GM12878 (cell line): ENCODE data around the gene CTRB1. TPM values are rescaled to one million over a fixed set of nuclear protein-coding genes. Genes with fewer than 3 reads are reported as not detected.

Experiments
- ATAC-seq: fragments of 200-7000 bp; cut with Tn5 transposase; 3 replicates; pipeline ENCODE4 v1.9.1; 2020; ENCODE audit warnings: mild to moderate bottlenecking, moderate library complexity
- BruUV-seq: library from RNA; stranded (reverse); fragments of 400-500 nt; replicated peaks from 2 replicates; lab custom pipeline; 2021; lab: Mats Ljungman, UMichigan
- CTCF ChIA-PET: fragments of 300-600 bp; sonication (Branson Sonifier 250); formaldehyde crosslinking; extraction: SDS; loops from one replicate; lab custom pipeline; 2021; ENCODE audit warnings: inconsistent platforms; lab: Yijun Ruan, JAX
- POLR2A ChIA-PET: fragments of 350-600 bp; formaldehyde crosslinking; extraction: SDS; loops from one replicate; lab custom pipeline; 2021; ENCODE audit warnings: inconsistent platforms; lab: Charles Lee
- RAD21 ChIA-PET: fragments of 300-600 bp; sonication (Branson Sonifier 250); formaldehyde crosslinking; loops from one replicate; lab custom pipeline; 2023; ENCODE audit warnings: antibody characterized with exemption; ENCODE audit not compliant: unreplicated experiment; lab: Charles Lee
- SMC1A ChIA-PET: fragments of 300-600 bp; sonication (Branson Sonifier 250); formaldehyde crosslinking; loops from one replicate; lab custom pipeline; 2023; ENCODE audit not compliant: unreplicated experiment, uncharacterized antibody; lab: Charles Lee
- DNase-seq: peaks from one replicate; pipeline ENCODE4 v3.0.0-alpha.2; 2011; ENCODE audit warnings: low read depth, low spot score
- FAIRE-seq: peaks from 3 replicates; lab custom pipeline; 2011; peaks lifted over from hg19 to GRCh38; lab: Jason Lieb, UNC
- H2AFZ ChIP-seq: 2 replicates; pipeline ENCODE4 v1.6.0; 2011; ENCODE audit warnings: low read depth, low read length, control low read depth; ENCODE audit not compliant: control insufficient read depth
- H3K27ac ChIP-seq: 2 replicates; pipeline ENCODE4 v1.5.1; 2011; ENCODE audit warnings: control low read depth; ENCODE audit not compliant: control insufficient read depth, insufficient read depth
- H3K27me3 ChIP-seq, 2 experiments: replicated peaks in 1 of 2; 2 replicates each; pipeline versions ENCODE4 v1.6.0 to v1.6.1; 2011; ENCODE audit warnings: low read length in 1 of 2; ENCODE audit not compliant: control insufficient read depth in 2 of 2, insufficient read depth in 2 of 2
- H3K36me3 ChIP-seq, 2 experiments: 2 replicates each; pipeline ENCODE4 v1.5.1; 2011; ENCODE audit warnings: low read length in 1 of 2; ENCODE audit not compliant: control insufficient read depth in 2 of 2, insufficient read depth in 2 of 2
- H3K4me1 ChIP-seq: 2 replicates; pipeline ENCODE4 v1.6.1; 2011; ENCODE audit warnings: mild to moderate bottlenecking, low read length, moderate library complexity, mixed read lengths; ENCODE audit not compliant: control insufficient read depth, insufficient read depth
- H3K4me2 ChIP-seq: 2 replicates; pipeline ENCODE4 v1.6.0; 2011; ENCODE audit warnings: control low read depth; ENCODE audit not compliant: control insufficient read depth, insufficient read depth
- H3K4me3 ChIP-seq: fragments of 200-600 bp; sonication (generic); 2 replicates; pipeline ENCODE4 v1.5.1; 2016
- H3K79me2 ChIP-seq: 2 replicates; pipeline ENCODE4 v1.6.0; 2011; ENCODE audit warnings: low read length; ENCODE audit not compliant: control insufficient read depth, insufficient read depth
- H3K9ac ChIP-seq: 2 replicates; pipeline ENCODE4 v1.8.0; 2011; ENCODE audit warnings: low read length, control low read depth, mixed read lengths; ENCODE audit not compliant: control insufficient read depth, insufficient read depth
- H3K9me3 ChIP-seq: replicated peaks from 3 replicates; pipeline ENCODE4 v1.5.1; 2011; ENCODE audit warnings: mild to moderate bottlenecking, low read length; ENCODE audit not compliant: control insufficient read depth, insufficient read depth
- H4K20me1 ChIP-seq: 2 replicates; pipeline ENCODE4 v1.6.0; 2011; ENCODE audit not compliant: control insufficient read depth, insufficient read depth
- BACH1 ChIP-seq: fragments of 450-650 bp; IDR thresholded peaks from 2 replicates; pipeline ENCODE4 v1.6.1; 2017; ENCODE audit warnings: mild to moderate bottlenecking, borderline replicate concordance
- CBX3 ChIP-seq: fragments of 200-600 bp; sonication (generic); IDR thresholded peaks from 2 replicates; pipeline ENCODE4 v1.6.1; 2016; ENCODE audit warnings: low read depth, borderline replicate concordance
- CEBPB ChIP-seq, 2 experiments: fragments of 150-350 bp in 1 of 2; IDR thresholded peaks; 2 replicates each; pipeline ENCODE4 v1.6.1; 2012 to 2014; ENCODE audit warnings: low read depth in 2 of 2, low read length in 2 of 2, borderline replicate concordance in 1 of 2, inconsistent platforms in 1 of 2
- CREB1 ChIP-seq: IDR thresholded peaks from 2 replicates; pipeline ENCODE4 v1.6.1; 2012; ENCODE audit warnings: low read depth, mild to moderate bottlenecking, inconsistent platforms
- EZH2 ChIP-seq: IDR thresholded peaks from 2 replicates; pipeline ENCODE4 v1.6.1; 2012; ENCODE audit warnings: low read depth, mild to moderate bottlenecking, control low read depth, inconsistent platforms, low read length, borderline replicate concordance; ENCODE audit not compliant: control insufficient read depth
- IRF4 ChIP-seq: IDR thresholded peaks from 2 replicates; pipeline ENCODE4 v1.6.1; 2011; ENCODE audit warnings: low read depth, low read length
- NR2F1 ChIP-seq: fragments of 450-650 bp; conservative IDR thresholded peaks from 2 replicates; pipeline ENCODE4 v1.6.1; 2017; ENCODE audit warnings: mild to moderate bottlenecking
- RELB ChIP-seq: fragments of 450-650 bp; IDR thresholded peaks from 2 replicates; pipeline ENCODE4 v1.6.1; 2017; ENCODE audit warnings: low read depth, mild to moderate bottlenecking, moderate library complexity
- SMAD5 ChIP-seq: IDR thresholded peaks from 2 replicates; pipeline ENCODE4 v1.6.1; 2016; ENCODE audit warnings: antibody characterized with exemption, low read depth
- ZNF384 ChIP-seq: IDR thresholded peaks from 2 replicates; pipeline ENCODE4 v1.6.1; 2012; ENCODE audit warnings: low read depth, mild to moderate bottlenecking, low read length, improper control_type of control experiment, borderline replicate concordance
- WGBS: methylation state at CpG from one replicate; pipeline ENCODE4 v1.1.6; 2016; ENCODE audit warnings: low lambda C conversion rate; ENCODE audit not compliant: insufficient replicate concordance, insufficient coverage; ENCODE audit errors: missing lambda C conversion rate; 5-methylcytosine and 5-hydroxymethylcytosine counted together
- in situ Hi-C: fragments of 300-500 bp; cut with MboI; formaldehyde crosslinking; loops from 9 replicates; pipeline ENCODE4 v1.14.3; 2018; ENCODE audit warnings: mixed read lengths
- intact Hi-C: fragments of 100-400 bp; cut with micrococcal nuclease; formaldehyde crosslinking; loops from one replicate; pipeline ENCODE4 v1.14.2; 2022; ENCODE audit not compliant: unreplicated experiment
- polyA plus RNA-seq, 11 experiments: library from polyadenylated mRNA; depleted of rRNA in 4 of 11; unstranded in 6 of 11; stranded (reverse) in 5 of 11; fragments of >200 nt; fragmentation: Nextera tagmentation in 4 of 11; fragmentation: Illumina TruSeq in 1 of 11; extraction: Ambion mirVana in 4 of 11; extraction: Trizol in 1 of 11; gene quantifications; 1 replicate in 1 of 11; 2 replicates in 10 of 11; pipeline versions ENCODE4 v1.2.1 to v1.2.3, GENCODE V29; 2011 to 2016; ENCODE audit warnings: inconsistent platforms in 2 of 11, missing spikeins in 2 of 11, low read depth in 1 of 11
- total RNA-seq, 4 experiments: library from RNA; depleted of rRNA in 3 of 4; stranded (reverse); fragments of >200 nt in 3 of 4; fragmentation: Illumina TruSeq in 1 of 4; extraction: Trizol in 1 of 4; gene quantifications; 2 replicates each; pipeline versions ENCODE4 v1.2.1 to v1.2.3, GENCODE V29; 2013 to 2021
- TF ChIP-seq, protein P1 (sequence below): fragments of 450-650 bp; formaldehyde crosslinking; IDR thresholded peaks from 2 replicates; pipeline ENCODE4 v1.4.0; 2022; ENCODE audit warnings: mild to moderate bottlenecking, moderate library complexity
- TF ChIP-seq, protein P2 (sequence below): fragments of 450-650 bp; IDR thresholded peaks from 2 replicates; pipeline ENCODE4 v1.6.1; 2014; ENCODE audit warnings: mild to moderate bottlenecking
- TF ChIP-seq, protein P3 (sequence below): fragments of 450-650 bp; IDR thresholded peaks from 2 replicates; pipeline ENCODE4 v1.6.1; 2016; ENCODE audit warnings: mild to moderate bottlenecking, moderate library complexity, borderline replicate concordance

CTRB1 gene
- total and polyA plus RNA-seq, 10 of the 15 experiments (the other 5 are each of a cell fraction or from before 2014, with no cell fraction given) = 0.28 to 4.4 TPM; not detected in 8

- ATAC-seq (no peak), DNase-seq (no peak), FAIRE-seq (no peak)
- Histone ChIP-seq H3K27me3 (no peaks in the 10 kb centered on the region; a peak in 1 of 4 replicates), H2AFZ (no peak overlapping the region), H3K79me2 (no peaks in the 10 kb centered on the region), H3K9me3 (no peaks in the 10 kb centered on the region), H3K4me1 (peaks cover 6% of the 10 kb centered on the region; the same call in 1 of the 2 replicates), H3K36me3 (no peaks in the 10 kb centered on the region), H3K4me2 (no peak overlapping the region), H3K9ac (no peak overlapping the region), H4K20me1 (peaks cover 10% of the 10 kb centered on the region; the same call in 1 of the 2 replicates), H3K4me3 (no peak overlapping the region), H3K27ac (no peak overlapping the region)
- 72% methylated on average over 12 of the region's 14 CpGs for WGBS
- ChIA-PET SMC1A (no interaction called here), POLR2A (no interaction called here), RAD21 (no interaction called here), CTCF (no interaction called here)
- intact Hi-C loops = no loop called here
- in situ Hi-C loops = no loop called here
- BruUV-seq = no TSS peak
- TF ChIP-seq CBX3 (no peak), BACH1 (no peak), ZNF384 (no peak), SMAD5 (no peak), EZH2 (no peak), NR2F1 (no peak), CEBPB (IDR thresholded peaks at IDR 0.05; ENCODE audit: borderline replicate concordance in 1 of 2, low read depth in 2 of 2, low read length in 2 of 2) (no peak), IRF4 (no peak), CREB1 (no peak), RELB (no peak)
- TF ChIP-seq, protein P1, sequence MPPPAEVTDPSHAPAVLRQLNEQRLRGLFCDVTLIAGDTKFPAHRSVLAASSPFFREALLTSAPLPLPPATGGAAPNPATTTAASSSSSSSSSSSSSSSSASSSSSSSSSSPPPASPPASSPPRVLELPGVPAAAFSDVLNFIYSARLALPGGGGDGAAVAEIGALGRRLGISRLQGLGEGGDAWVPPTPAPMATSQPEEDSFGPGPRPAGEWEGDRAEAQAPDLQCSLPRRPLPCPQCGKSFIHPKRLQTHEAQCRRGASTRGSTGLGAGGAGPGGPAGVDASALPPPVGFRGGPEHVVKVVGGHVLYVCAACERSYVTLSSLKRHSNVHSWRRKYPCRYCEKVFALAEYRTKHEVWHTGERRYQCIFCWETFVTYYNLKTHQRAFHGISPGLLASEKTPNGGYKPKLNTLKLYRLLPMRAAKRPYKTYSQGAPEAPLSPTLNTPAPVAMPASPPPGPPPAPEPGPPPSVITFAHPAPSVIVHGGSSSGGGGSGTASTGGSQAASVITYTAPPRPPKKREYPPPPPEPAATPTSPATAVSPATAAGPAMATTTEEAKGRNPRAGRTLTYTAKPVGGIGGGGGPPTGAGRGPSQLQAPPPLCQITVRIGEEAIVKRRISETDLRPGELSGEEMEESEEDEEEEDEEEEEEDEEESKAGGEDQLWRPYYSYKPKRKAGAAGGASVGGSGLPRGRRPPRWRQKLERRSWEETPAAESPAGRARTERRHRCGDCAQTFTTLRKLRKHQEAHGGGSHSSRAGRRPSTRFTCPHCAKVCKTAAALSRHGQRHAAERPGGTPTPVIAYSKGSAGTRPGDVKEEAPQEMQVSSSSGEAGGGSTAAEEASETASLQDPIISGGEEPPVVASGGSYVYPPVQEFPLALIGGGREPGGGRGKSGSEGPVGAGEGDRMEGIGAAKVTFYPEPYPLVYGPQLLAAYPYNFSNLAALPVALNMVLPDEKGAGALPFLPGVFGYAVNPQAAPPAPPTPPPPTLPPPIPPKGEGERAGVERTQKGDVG (CRISPR knock-in tag) = no peak
- TF ChIP-seq, protein P2, sequence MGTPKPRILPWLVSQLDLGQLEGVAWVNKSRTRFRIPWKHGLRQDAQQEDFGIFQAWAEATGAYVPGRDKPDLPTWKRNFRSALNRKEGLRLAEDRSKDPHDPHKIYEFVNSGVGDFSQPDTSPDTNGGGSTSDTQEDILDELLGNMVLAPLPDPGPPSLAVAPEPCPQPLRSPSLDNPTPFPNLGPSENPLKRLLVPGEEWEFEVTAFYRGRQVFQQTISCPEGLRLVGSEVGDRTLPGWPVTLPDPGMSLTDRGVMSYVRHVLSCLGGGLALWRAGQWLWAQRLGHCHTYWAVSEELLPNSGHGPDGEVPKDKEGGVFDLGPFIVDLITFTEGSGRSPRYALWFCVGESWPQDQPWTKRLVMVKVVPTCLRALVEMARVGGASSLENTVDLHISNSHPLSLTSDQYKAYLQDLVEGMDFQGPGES = no peak
- TF ChIP-seq, protein P3, sequence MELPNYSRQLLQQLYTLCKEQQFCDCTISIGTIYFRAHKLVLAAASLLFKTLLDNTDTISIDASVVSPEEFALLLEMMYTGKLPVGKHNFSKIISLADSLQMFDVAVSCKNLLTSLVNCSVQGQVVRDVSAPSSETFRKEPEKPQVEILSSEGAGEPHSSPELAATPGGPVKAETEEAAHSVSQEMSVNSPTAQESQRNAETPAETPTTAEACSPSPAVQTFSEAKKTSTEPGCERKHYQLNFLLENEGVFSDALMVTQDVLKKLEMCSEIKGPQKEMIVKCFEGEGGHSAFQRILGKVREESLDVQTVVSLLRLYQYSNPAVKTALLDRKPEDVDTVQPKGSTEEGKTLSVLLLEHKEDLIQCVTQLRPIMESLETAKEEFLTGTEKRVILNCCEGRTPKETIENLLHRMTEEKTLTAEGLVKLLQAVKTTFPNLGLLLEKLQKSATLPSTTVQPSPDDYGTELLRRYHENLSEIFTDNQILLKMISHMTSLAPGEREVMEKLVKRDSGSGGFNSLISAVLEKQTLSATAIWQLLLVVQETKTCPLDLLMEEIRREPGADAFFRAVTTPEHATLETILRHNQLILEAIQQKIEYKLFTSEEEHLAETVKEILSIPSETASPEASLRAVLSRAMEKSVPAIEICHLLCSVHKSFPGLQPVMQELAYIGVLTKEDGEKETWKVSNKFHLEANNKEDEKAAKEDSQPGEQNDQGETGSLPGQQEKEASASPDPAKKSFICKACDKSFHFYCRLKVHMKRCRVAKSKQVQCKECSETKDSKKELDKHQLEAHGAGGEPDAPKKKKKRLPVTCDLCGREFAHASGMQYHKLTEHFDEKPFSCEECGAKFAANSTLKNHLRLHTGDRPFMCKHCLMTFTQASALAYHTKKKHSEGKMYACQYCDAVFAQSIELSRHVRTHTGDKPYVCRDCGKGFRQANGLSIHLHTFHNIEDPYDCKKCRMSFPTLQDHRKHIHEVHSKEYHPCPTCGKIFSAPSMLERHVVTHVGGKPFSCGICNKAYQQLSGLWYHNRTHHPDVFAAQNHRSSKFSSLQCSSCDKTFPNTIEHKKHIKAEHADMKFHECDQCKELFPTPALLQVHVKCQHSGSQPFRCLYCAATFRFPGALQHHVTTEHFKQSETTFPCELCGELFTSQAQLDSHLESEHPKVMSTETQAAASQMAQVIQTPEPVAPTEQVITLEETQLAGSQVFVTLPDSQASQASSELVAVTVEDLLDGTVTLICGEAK = no peak
Observed at GRCh38 chr16:75256696-75257343, 38.0 kb downstream of the CTRB1 start.
